ENCODE measurements around the gene DHX15.

The DHX15 gene

GRCh38 chr4:24583451-24584210 lies 723 bp downstream of the DHX15 start (continued):
- TF ChIP-seq ZNF280C (tag by site-specific recombination; IDR thresholded peaks at IDR 0.05) (no peak), YY2 (tag by site-specific recombination; IDR thresholded peaks at IDR 0.05) (no peak), ZBTB21 (tag by site-specific recombination; IDR thresholded peaks at IDR 0.05) (no peak), SETDB1 (IDR thresholded peaks at IDR 0.05; ENCODE audit: insufficient read length, low read length) (no peak), ZNF518A (tag by site-specific recombination; conservative IDR thresholded peaks at IDR 0.05; ENCODE audit: low read depth) (no peak), ZNF514 (tag by site-specific recombination; IDR thresholded peaks at IDR 0.05) (no peak), ZNF830 (tag by site-specific recombination; IDR thresholded peaks at IDR 0.05; ENCODE audit: low read depth) (no peak), HIC1 (tag by site-specific recombination; IDR thresholded peaks at IDR 0.05) (no peak), ZNF692 (tag by site-specific recombination; IDR thresholded peaks at IDR 0.05) (no peak; the same call in 1 of the 2 replicates), ZNF785 (tag by site-specific recombination; IDR thresholded peaks at IDR 0.05) (no peak), ZSCAN16 (tag by site-specific recombination; IDR thresholded peaks at IDR 0.05) (no peak), WT1 (tag by site-specific recombination; IDR thresholded peaks at IDR 0.05) (peak; percentile 82), PRDM4 (tag by site-specific recombination; IDR thresholded peaks at IDR 0.05) (no peak), ZNF146 (tag by site-specific recombination; IDR thresholded peaks at IDR 0.05) (no peak), ZNF629 (tag by site-specific recombination; IDR thresholded peaks at IDR 0.05) (no peak), PRDM6 (tag by site-specific recombination; IDR thresholded peaks at IDR 0.05) (no peak)
- TF ChIP-seq, protein P1, sequence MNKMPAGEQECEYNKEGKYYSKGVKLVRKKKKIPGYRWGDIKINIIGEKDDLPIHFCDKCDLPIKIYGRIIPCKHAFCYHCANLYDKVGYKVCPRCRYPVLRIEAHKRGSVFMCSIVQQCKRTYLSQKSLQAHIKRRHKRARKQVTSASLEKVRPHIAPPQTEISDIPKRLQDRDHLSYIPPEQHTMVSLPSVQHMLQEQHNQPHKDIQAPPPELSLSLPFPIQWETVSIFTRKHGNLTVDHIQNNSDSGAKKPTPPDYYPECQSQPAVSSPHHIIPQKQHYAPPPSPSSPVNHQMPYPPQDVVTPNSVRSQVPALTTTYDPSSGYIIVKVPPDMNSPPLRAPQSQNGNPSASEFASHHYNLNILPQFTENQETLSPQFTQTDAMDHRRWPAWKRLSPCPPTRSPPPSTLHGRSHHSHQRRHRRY (tag by site-specific recombination; IDR thresholded peaks at IDR 0.05), result no peak
- TF ChIP-seq, protein P2, sequence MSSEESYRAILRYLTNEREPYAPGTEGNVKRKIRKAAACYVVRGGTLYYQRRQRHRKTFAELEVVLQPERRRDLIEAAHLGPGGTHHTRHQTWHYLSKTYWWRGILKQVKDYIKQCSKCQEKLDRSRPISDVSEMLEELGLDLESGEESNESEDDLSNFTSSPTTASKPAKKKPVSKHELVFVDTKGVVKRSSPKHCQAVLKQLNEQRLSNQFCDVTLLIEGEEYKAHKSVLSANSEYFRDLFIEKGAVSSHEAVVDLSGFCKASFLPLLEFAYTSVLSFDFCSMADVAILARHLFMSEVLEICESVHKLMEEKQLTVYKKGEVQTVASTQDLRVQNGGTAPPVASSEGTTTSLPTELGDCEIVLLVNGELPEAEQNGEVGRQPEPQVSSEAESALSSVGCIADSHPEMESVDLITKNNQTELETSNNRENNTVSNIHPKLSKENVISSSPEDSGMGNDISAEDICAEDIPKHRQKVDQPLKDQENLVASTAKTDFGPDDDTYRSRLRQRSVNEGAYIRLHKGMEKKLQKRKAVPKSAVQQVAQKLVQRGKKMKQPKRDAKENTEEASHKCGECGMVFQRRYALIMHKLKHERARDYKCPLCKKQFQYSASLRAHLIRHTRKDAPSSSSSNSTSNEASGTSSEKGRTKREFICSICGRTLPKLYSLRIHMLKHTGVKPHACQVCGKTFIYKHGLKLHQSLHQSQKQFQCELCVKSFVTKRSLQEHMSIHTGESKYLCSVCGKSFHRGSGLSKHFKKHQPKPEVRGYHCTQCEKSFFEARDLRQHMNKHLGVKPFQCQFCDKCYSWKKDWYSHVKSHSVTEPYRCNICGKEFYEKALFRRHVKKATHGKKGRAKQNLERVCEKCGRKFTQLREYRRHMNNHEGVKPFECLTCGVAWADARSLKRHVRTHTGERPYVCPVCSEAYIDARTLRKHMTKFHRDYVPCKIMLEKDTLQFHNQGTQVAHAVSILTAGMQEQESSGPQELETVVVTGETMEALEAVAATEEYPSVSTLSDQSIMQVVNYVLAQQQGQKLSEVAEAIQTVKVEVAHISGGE (tag by site-specific recombination; conservative IDR thresholded peaks at IDR 0.05; ENCODE audit: low read depth), result peak; percentile 27; the same call in 1 of the 2 replicates

Data from HEK293 (cell line).